Measurements from ENCODE around the gene SSTR5.

DNA sequence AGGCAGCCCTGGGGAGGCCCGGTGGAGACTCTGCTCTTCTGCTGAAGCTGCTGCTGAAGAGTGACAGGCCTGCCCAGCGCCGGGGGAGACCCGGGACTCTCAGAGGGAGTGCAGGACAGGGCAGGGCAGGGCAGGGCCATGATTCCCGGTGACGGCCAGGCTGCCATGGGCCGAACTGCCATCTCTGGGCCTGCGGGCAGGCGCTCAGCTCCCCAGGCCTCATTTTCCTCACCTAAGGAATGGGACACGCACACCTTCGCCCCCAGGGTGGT lies 22.6 kb upstream of the SSTR5 start:
- TF ChIP-seq, protein P1, sequence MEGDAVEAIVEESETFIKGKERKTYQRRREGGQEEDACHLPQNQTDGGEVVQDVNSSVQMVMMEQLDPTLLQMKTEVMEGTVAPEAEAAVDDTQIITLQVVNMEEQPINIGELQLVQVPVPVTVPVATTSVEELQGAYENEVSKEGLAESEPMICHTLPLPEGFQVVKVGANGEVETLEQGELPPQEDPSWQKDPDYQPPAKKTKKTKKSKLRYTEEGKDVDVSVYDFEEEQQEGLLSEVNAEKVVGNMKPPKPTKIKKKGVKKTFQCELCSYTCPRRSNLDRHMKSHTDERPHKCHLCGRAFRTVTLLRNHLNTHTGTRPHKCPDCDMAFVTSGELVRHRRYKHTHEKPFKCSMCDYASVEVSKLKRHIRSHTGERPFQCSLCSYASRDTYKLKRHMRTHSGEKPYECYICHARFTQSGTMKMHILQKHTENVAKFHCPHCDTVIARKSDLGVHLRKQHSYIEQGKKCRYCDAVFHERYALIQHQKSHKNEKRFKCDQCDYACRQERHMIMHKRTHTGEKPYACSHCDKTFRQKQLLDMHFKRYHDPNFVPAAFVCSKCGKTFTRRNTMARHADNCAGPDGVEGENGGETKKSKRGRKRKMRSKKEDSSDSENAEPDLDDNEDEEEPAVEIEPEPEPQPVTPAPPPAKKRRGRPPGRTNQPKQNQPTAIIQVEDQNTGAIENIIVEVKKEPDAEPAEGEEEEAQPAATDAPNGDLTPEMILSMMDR (IDR thresholded peaks at IDR 0.05) = no peak
- no peak for TF ChIP-seq EZH2 (IDR thresholded peaks at IDR 0.05; ENCODE audit: borderline replicate concordance, insufficient read depth, low read depth, low read length, poor library complexity, severe bottlenecking)

All from B cell (primary cell).